ENCODE results near the gene HINFP. TPM values are rescaled to one million over a fixed set of nuclear protein-coding genes. Genes with fewer than 3 reads are reported as not detected.

Gene HINFP
- total RNA-seq, 1 experiment from 2014 or later = 38.1 TPM

DNA sequence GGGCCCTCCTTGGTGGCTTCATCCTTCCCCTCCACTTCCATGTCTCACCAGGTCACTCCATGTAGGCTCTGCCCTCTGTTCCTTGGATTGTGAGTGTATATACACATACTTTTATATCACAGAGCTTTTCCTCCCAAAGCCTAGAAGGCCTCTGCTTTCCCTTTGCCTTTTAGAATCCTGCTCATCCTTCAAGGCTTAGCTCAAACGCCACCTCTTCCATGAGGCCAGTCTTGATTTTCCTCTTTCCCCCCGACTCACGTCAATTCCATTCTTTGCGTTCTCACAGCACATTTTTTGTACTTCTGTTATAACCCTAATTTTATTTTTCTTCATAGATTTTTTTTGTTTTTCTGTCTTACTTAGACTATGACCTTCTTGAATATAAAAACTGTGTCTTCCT is 31.2 kb downstream of the HINFP start:
- H3K27ac ChIP-seq (ENCODE audit: low read depth, low read length) = no peak overlapping the region
- no peaks in the 10 kb centered on the region for H4K20me1 ChIP-seq (ENCODE audit: insufficient read depth)
- POLR2A ChIA-PET = interaction anchor here (1.3 kb wide), 1 partner anchor 16 kb away, joined by 3 read pairs; the partner anchor contains the start of gene NLRX1
- TF ChIP-seq JUND (IDR thresholded peaks at IDR 0.05) (no peak), SIN3A (IDR thresholded peaks at IDR 0.05; ENCODE audit: low read depth) (no peak), POLR2A (IDR thresholded peaks at IDR 0.05; ENCODE audit: borderline replicate concordance, extremely low read depth, insufficient read depth, insufficient read length) (no peak), ZFX (IDR thresholded peaks at IDR 0.05) (no peak), ELF1 (IDR thresholded peaks at IDR 0.05; ENCODE audit: borderline replicate concordance, low read depth) (no peak), FOSL1 (IDR thresholded peaks at IDR 0.05; ENCODE audit: low read depth) (no peak), YY1 (IDR thresholded peaks at IDR 0.05; ENCODE audit: extremely low read depth, insufficient replicate concordance, low read depth, low read length) (no peak), CBX3 (IDR thresholded peaks at IDR 0.05; ENCODE audit: low read depth) (no peak), CEBPB (IDR thresholded peaks at IDR 0.05; ENCODE audit: low read depth) (no peak), EZH2 (IDR thresholded peaks at IDR 0.05) (no peak), RAD21 (IDR thresholded peaks at IDR 0.05; ENCODE audit: low read depth) (no peak), TCF7L2 (IDR thresholded peaks at IDR 0.05; ENCODE audit: borderline replicate concordance, extremely low read depth, insufficient read depth, insufficient read length) (no peak)
- TF ChIP-seq, protein P1, sequence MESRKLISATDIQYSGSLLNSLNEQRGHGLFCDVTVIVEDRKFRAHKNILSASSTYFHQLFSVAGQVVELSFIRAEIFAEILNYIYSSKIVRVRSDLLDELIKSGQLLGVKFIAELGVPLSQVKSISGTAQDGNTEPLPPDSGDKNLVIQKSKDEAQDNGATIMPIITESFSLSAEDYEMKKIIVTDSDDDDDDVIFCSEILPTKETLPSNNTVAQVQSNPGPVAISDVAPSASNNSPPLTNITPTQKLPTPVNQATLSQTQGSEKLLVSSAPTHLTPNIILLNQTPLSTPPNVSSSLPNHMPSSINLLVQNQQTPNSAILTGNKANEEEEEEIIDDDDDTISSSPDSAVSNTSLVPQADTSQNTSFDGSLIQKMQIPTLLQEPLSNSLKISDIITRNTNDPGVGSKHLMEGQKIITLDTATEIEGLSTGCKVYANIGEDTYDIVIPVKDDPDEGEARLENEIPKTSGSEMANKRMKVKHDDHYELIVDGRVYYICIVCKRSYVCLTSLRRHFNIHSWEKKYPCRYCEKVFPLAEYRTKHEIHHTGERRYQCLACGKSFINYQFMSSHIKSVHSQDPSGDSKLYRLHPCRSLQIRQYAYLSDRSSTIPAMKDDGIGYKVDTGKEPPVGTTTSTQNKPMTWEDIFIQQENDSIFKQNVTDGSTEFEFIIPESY (IDR thresholded peaks at IDR 0.05; ENCODE audit: extremely low read depth, insufficient replicate concordance, low read length) = no peak
- TF ChIP-seq, protein P2, sequence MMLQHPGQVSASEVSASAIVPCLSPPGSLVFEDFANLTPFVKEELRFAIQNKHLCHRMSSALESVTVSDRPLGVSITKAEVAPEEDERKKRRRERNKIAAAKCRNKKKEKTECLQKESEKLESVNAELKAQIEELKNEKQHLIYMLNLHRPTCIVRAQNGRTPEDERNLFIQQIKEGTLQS (IDR thresholded peaks at IDR 0.05) = no peak
- BruUV-seq (replicated peaks) = no TSS peak
- RAD21 ChIA-PET (ENCODE audit: low non-redundant PET in 1 of 2, low total read pairs in 2 of 2, uncharacterized antibody in 2 of 2, unreplicated experiment in 2 of 2) = no interaction called here
- no peak overlapping the region for H2AFZ ChIP-seq (ENCODE audit: low read depth, low read length, poor library complexity, severe bottlenecking)
- H3K79me2 ChIP-seq (ENCODE audit: insufficient read depth, low read length) = no peaks in the 10 kb centered on the region
- peaks cover 13 to 28% of the 10 kb centered on the region in 2 experiments; a peak in 3 of 4 replicates for H3K4me1 ChIP-seq (ENCODE audit: control insufficient read depth in 1 of 2, insufficient read depth in 2 of 2, low read length in 2 of 2)
- no peak overlapping the region for H3K4me2 ChIP-seq (ENCODE audit: low read length)
- no peaks in the 10 kb centered on the region for H3K36me3 ChIP-seq (ENCODE audit: control insufficient read depth in 1 of 2, insufficient read depth in 2 of 2, low read length in 2 of 2)
- no peaks in the 10 kb centered on the region for H3K9me3 ChIP-seq (ENCODE audit: control insufficient read depth in 1 of 2, insufficient read depth in 1 of 2, low read depth in 1 of 2, low read length in 2 of 2)
- H3K27me3 ChIP-seq (ENCODE audit: insufficient read depth, low read length) = no peaks in the 10 kb centered on the region
- DNase-seq (ENCODE audit: low read depth, low spot score) = no peak
- CTCF ChIA-PET = interaction anchor here (1.0 kb wide), 1 partner anchor 13 kb away, joined by 3 read pairs; no protein-coding TSS in a partner anchor
- no peak overlapping the region for H3K9ac ChIP-seq (ENCODE audit: low read length)
- intact Hi-C loops (cut with micrococcal nuclease) = no loop called here
- no peak for ATAC-seq
- no peaks in the 10 kb centered on the region for H3K9me2 ChIP-seq (ENCODE audit: insufficient read depth)
- H3K4me3 ChIP-seq (replicated peaks in 1 of 2; ENCODE audit: low read depth in 1 of 2, low read length in 2 of 2) = no peak overlapping the region

Measured in HCT116 (cell line).